Measurements from ENCODE around the gene TUBB2B. TPM values are rescaled to one million over a fixed set of nuclear protein-coding genes. Genes with fewer than 3 reads are reported as not detected.

The TUBB2B gene
- total and polyA plus RNA-seq, 9 donors = 0.67 to 3.6 (median 1.1) TPM

DNA sequence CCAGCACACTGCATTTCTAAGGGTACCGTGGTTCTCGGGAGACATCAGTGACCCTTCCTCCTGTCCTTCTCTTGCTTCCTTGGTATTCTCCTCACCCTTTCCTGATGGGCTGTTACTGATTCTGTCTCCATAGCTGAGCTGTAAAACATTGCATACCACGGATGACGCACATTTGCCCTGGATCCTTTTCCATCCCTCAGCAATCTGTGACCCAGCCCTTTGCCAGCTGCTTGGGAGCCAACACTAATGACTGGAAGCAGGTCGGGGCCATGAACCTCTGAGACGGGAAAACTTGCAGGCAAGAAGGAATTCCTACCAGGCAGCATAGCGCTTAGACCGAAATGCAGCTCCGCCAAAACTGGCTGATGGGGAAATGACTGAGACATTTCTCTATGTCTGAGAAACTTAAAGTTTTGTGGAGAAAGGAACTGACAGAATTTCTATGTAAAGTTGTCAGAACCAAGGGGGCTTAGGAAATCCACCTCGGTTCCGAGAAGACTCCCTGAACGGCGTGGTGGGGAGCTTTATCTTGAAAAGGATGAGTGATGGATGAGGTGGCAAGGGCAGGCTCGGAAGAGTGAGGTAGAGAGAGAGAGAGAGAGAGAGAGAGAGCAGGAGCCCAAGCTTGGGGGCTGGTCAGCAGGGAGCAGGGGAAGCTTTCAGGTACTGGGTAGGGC is 19.2 kb downstream of the TUBB2B start:
- no peak overlapping the region for H3K27ac ChIP-seq
- H3K36me3 ChIP-seq = no peaks in the 10 kb centered on the region
- DNase-seq = no peak
- intact Hi-C loops (cut with DNase I) = no loop called here
- 44 to 60% (median 52%) methylated on average over 14 of the region's 14 CpGs for WGBS, 3 donors
- H3K4me3 ChIP-seq = no peak overlapping the region
- H3K9me3 ChIP-seq = no peaks in the 10 kb centered on the region
- no peak for TF ChIP-seq POLR2A (IDR thresholded peaks at IDR 0.05)
- TF ChIP-seq, protein P1, sequence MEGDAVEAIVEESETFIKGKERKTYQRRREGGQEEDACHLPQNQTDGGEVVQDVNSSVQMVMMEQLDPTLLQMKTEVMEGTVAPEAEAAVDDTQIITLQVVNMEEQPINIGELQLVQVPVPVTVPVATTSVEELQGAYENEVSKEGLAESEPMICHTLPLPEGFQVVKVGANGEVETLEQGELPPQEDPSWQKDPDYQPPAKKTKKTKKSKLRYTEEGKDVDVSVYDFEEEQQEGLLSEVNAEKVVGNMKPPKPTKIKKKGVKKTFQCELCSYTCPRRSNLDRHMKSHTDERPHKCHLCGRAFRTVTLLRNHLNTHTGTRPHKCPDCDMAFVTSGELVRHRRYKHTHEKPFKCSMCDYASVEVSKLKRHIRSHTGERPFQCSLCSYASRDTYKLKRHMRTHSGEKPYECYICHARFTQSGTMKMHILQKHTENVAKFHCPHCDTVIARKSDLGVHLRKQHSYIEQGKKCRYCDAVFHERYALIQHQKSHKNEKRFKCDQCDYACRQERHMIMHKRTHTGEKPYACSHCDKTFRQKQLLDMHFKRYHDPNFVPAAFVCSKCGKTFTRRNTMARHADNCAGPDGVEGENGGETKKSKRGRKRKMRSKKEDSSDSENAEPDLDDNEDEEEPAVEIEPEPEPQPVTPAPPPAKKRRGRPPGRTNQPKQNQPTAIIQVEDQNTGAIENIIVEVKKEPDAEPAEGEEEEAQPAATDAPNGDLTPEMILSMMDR (IDR thresholded peaks at IDR 0.05) = no peak
- no peak for TF ChIP-seq EP300 (IDR thresholded peaks at IDR 0.05)
- H3K27me3 ChIP-seq = no peaks in the 10 kb centered on the region
- no peaks in the 10 kb centered on the region for H3K4me1 ChIP-seq (ENCODE audit: insufficient read depth)

DNA sequence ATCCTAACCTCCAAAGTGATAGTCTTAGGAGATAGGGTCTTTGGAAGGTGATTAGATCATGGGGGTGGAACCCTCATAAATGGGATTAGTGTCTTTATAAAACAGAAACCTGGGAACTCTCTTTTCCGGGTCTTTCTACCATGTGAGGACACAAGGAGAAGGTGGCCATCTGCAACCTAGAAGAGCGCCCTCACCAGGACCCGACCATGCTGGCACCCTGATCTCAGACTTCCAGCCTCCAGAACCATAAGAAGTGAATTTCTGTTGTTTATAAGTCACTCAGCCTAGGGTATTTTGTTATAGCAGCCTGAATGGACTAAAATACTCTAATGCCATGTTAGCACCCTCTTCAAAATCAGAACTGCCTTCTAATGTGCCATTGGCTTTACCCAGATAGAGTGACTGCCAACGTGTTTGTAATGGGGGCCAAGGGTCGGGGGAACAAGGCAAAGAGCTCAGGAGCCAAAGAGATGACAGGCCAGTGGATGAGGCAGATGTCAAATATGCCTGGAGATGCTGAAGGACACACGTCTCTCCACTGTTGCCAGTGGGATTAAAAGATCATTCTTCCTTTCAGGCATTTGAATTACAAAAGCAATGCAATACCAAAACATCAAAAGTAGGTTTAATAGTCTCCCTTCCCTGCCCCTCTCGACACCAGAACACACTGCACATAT is 21.0 kb downstream of the TUBB2B start:
- H3K9me3 ChIP-seq = no peaks in the 10 kb centered on the region
- no peak for TF ChIP-seq EP300 (IDR thresholded peaks at IDR 0.05)
- no peak for TF ChIP-seq POLR2A (IDR thresholded peaks at IDR 0.05)
- TF ChIP-seq, protein P1 (IDR thresholded peaks at IDR 0.05) = no peak
- no peaks in the 10 kb centered on the region for H3K36me3 ChIP-seq
- H3K27ac ChIP-seq = no peak overlapping the region
- DNase-seq = no peak
- H3K4me3 ChIP-seq = no peak overlapping the region
- intact Hi-C loops (cut with DNase I) = no loop called here
- 79 to 89% (median 82%) methylated on average over 7 of the region's 7 CpGs for WGBS, 3 donors
- no peaks in the 10 kb centered on the region for H3K4me1 ChIP-seq (ENCODE audit: insufficient read depth)
- no peaks in the 10 kb centered on the region for H3K27me3 ChIP-seq

DNA sequence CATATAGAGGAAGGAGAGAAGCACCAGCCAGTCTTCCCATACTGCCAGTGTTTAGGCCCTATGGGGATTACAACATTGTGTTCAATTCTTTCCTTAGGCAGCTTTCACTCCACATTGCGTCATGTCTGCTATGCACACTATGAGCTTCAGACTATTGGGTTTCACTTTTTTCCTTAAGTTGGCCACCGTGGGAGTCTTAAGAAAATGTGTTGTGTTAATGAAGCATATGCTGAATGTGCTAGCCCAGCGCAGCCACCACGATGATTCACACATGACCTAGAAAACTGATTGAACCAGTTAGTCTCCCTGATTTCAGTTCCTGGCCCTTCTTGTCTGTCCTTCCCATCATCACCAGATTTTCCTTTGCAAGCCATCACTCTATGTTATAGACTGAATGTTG is 21.5 kb downstream of the TUBB2B start:
- Histone ChIP-seq H3K4me3 (no peak overlapping the region), H3K36me3 (no peaks in the 10 kb centered on the region), H3K27me3 (no peaks in the 10 kb centered on the region), H3K4me1 (ENCODE audit: insufficient read depth) (no peaks in the 10 kb centered on the region), H3K9me3 (no peaks in the 10 kb centered on the region), H3K27ac (no peak overlapping the region)
- no peak for DNase-seq
- TF ChIP-seq, protein P1 (IDR thresholded peaks at IDR 0.05) = no peak
- WGBS, 3 donors = 87 to 94% (median 92%) methylated on average over 4 of the region's 4 CpGs
- intact Hi-C loops (cut with DNase I) = no loop called here

DNA sequence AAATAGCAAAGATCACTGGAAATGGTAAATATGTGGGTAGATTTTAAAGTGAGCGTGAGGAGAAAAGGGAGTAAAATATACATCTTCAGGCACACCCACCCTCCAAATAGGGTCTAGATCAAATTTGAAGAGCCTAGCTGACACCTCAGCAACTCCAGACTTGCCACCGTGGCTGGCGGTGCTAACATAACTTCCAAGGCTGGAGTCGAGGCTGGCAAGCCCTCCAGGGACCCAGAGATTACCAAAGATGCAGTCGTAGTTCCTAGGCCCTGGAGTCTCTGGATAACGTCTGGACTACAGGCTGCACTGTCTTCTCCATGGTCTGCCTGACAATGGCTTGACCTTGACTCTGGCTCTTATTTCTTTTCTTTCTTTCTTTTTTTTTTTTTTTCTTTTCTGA is 22.5 kb downstream of the TUBB2B start:
- intact Hi-C loops (cut with DNase I) = no loop called here
- 71 to 86% (median 86%) methylated on average over 6 of the region's 6 CpGs for WGBS, 3 donors

More for the DNA sequence above, 22.5 kb downstream of the TUBB2B start:
- Histone ChIP-seq H3K36me3 (no peaks in the 10 kb centered on the region), H3K9me3 (no peaks in the 10 kb centered on the region), H3K27ac (no peak overlapping the region), H3K4me3 (no peak overlapping the region), H3K27me3 (no peaks in the 10 kb centered on the region), H3K4me1 (ENCODE audit: insufficient read depth) (no peaks in the 10 kb centered on the region)
- DNase-seq = no peak
- TF ChIP-seq, protein P1 (IDR thresholded peaks at IDR 0.05) = no peak
- TF ChIP-seq POLR2A (IDR thresholded peaks at IDR 0.05) (no peak), EP300 (IDR thresholded peaks at IDR 0.05) (no peak)
